Stimulated activated CD8-positive, alpha-beta memory T cell treated with anti-CD3 and anti-CD28 coated beads, Interleukin-12 subunit alpha, Interleukin-12 subunit beta, amount 100 ng/mL, for 1 hour (primary cell): Measurements from ENCODE around the gene ISYNA1.

Source experiments
- DNase-seq: peaks from one replicate; pipeline ENCODE4 v3.0.0-alpha.2; 2020; ENCODE audit warnings: low read depth

The ISYNA1 gene

DNA sequence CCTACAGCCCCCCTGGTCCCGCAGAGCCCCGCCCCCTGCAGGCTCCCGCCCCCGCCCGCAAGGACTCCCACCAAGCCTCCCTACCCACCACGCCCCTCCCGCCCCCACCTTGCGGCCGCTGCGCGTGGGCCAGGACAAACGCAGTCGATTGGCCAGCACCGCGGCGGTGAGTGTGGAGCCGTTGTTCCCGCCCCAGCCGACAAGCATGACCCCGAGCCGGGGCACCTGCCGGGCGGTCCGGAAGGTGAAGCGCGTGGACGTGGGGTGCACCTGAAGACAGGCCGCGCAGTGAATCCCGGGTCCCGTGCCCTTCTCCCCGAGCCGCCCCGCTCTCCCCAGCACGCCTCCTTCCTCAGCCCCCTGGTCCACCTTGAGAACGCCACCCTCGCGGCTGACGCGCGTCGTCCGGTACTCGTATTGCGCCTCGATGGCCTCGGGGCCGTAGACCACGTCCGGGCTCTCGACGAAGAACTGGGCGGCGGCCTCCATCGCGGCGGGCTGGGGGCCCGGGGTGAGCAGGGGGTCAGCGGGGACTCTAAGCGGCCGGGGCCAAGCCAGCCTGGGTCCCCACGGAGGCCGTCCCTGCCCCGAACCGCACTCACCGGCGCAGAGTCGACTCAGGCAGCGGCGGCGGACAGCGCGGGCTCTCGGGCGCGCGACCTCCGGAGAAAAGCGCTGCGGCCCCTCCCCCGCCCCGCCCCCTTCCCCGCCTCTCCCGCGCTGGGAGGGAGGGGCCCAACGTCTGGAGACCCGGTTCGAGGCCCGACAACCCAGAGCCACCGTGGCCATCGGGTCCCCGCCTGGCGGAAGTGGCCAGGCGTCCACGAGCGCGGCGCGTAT, at the start of gene ISYNA1:
ISYNA1 (minus strand) TSS at position 643 of the 840 bp plus-strand sequence; CDS start at position 489, 154 bp downstream.
- DNase-seq, result peak; percentile 35

DNA sequence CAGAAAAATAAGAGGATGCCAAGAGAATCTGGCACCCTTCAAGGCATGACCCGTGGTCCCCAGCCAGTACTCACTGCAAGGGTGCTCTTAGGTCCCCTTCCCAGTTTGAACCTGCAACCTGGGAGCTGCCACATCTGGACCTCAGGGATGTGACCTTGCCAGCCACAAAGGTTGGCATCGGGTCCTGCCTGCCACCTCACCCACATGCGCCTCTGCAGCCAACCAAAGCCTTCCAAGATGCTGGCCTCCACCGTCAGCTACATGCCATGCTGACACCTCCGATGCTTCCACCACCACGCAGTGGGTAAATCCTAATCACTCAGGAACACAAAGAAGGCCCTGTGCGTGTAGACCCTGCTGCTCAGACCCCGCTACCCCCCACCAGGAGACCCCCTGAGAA, 48.8 kb upstream of the ISYNA1 start:
- no peak for DNase-seq

GRCh38 chr19:18484992-18485391, 47.1 kb upstream of the ISYNA1 start:
- no peak for DNase-seq

DNA sequence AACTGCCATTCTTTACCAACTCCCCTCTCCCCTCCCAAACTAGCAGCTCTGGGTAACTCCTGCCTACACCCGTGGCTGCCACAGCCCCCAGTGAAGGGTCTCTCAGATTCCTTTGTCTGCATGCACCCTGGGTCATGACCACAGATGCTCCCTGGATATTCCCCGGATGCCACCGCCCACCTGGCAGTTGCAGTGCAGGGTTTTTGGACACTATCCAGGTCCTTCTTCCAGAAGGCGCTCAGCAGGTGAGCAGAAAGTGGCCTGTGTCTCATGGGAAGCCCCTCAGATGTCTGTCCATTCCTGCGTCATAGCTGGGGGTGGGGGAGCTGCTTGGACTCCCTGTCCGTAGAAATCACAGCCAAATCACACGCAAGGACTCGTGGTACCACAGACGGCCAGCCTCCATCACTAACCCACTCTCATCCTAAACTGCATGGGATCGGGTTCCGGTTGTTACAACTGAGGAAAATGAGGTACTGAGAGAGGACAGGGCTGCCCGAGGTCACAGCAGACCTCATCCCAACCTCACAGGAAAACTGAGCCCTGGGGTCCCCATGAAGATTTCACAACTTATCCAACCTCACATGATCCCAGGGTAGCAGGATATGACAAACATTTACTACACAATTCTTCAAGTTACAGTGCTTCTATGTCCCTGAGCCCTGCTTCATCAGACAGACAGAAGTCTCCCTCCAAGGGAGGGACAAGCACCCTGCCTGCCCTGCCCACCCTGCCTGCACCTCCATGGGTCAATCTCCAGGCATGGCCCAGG, 45.4 kb upstream of the ISYNA1 start:
- DNase-seq, result no peak

DNA sequence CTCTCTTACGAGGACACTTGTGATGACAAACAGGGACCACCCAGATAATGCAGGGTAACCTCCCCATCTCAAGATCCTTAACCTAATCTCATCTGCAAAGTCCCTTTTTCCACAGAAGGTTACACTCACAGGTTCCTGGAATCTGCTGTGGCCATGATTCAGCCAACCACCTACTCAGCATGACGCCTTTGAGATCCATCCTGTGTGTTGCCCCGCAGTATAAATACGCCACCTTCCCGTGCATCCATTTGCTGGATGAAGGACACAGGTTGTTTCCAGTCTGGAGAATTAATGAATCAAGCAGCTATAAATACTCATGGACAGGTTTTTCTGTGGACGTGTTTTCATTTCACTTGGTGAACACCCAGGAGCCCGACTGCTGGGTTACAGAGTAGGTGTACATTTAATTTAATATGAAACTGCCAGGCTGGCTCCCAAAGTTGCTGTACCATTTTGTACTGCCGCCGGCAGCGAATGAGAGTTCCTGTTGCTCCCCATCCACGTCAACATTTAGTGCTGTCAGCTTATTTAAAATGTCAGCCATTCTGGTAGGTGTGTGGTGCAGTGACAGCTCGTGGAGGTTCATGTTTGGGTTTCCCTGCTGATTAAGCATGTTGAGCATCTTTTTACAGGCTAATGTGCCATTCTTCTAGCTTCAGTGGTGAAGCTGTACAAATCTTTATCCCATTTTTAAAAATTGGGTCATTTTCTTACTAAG, 43.7 kb upstream of the ISYNA1 start:
- no peak for DNase-seq

- DNase-seq, result no peak
Measured at GRCh38 chr19:18480006-18480691, 42.2 kb upstream of the ISYNA1 start.

- DNase-seq, result no peak
Measured at GRCh38 chr19:18478545-18479311, 40.8 kb upstream of the ISYNA1 start.

DNA sequence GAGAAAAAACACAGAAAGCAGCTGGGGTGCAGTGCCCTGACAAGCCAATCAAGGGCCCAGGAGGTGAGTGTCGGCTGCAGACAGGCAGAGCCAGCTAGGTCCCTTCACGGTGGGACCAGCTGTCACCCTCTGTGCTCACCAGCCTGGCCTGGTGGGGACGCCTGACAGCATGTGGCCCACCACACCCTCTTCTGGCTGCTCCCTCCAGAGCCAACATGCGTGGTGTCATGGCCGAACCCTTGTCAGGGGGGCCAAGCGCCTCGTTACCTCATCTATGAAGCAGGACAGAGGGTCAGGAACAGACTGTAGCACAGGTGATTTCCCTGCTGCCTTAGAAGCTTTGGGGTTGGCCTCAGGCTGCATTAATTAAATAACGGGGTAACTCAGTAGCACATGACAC, 40.0 kb upstream of the ISYNA1 start:
- no peak for DNase-seq

GRCh38 chr19:18477042-18477779, 39.3 kb upstream of the ISYNA1 start:
- DNase-seq, result no peak

GRCh38 chr19:18476507-18477041, 38.6 kb upstream of the ISYNA1 start:
- DNase-seq, result no peak

- DNase-seq, result no peak
Measured at GRCh38 chr19:18475762-18476331, 37.9 kb upstream of the ISYNA1 start.

GRCh38 chr19:18475004-18475453, 37.1 kb upstream of the ISYNA1 start:
- no peak for DNase-seq

GRCh38 chr19:18474366-18474887, 36.5 kb upstream of the ISYNA1 start:
- no peak for DNase-seq

DNA sequence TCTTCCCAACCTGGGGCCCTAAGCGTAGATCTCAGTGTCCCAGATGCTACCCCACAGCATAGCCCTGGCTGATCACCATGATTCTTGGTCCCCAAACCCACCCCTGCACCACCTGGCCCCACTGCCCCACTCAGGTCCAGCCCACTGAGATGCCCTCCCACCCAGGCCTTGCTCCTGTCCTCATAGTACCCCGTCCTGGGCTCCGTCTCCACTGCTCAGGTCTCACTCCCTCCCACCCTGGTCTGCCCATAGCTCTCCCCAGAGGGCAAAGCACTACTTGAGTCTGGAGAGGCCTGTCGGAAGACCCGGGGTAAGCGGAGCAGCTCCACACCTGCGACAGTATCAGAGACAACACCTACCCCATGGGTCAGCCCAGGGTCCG, 35.8 kb upstream of the ISYNA1 start:
- no peak for DNase-seq

DNA sequence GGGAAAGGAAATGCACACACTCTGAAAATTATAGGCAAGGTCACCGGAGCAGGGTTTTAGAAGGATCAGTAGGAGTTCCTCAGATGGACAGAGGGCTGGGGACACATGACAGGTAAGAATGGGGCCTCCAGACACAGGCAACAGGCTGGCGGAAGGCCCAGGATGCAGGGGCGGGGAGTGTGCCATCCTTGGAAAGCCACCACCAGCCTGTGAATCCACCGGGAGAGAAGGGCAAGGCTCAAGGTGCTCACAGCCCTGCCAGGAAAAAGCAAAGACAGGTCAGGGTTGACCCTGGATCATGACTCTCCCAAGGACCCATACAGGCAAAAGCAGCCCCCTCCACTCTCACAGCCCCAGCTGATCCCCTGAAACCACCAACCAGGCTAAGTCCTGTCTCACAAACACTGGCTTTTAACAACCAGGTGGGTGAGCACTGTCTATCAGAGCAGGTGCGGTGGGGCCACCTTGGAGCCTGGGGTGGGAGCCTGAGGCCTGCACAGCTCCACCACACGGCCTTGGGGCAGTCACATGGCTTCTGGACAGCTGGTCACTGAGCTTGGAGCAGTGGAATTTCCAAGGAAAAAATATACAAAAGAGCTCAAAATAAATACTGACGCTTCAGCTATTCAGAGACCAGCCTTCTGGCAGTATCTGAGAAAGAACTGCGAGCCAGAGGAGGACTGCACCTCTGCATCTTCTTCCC, 35.2 kb upstream of the ISYNA1 start:
- DNase-seq, result no peak

- DNase-seq, result no peak
Measured at GRCh38 chr19:18470787-18471186, 32.9 kb upstream of the ISYNA1 start.

- DNase-seq, result peak; percentile 41
Measured at GRCh38 chr19:18469069-18469846, 31.3 kb upstream of the ISYNA1 start.

- DNase-seq, result no peak
Measured at GRCh38 chr19:18468517-18468916, 30.6 kb upstream of the ISYNA1 start.
